Measurements from ENCODE around the gene OR9A2.

The OR9A2 gene

GRCh38 chr7:143023047-143023446 is 3.9 kb downstream of the OR9A2 start:
- TF ChIP-seq REST (IDR thresholded peaks at IDR 0.05; ENCODE audit: insufficient replicate concordance, low read depth) (no peak), POLR2AphosphoS5 (IDR thresholded peaks at IDR 0.05; ENCODE audit: low read depth) (no peak), GABPA (IDR thresholded peaks at IDR 0.05; ENCODE audit: low read depth) (no peak)

GRCh38 chr7:143018931-143019330 is 8.0 kb downstream of the OR9A2 start:
- DNase-seq (ENCODE audit: low read depth in 1 of 2, low spot score in 1 of 2), result no peak
- TF ChIP-seq CTCF (IDR thresholded peaks at IDR 0.05; ENCODE audit: insufficient read depth, low read length), result no peak
- TF ChIP-seq POLR2AphosphoS5 (IDR thresholded peaks at IDR 0.05; ENCODE audit: low read depth), result no peak
- TF ChIP-seq SPI1 (IDR thresholded peaks at IDR 0.05; ENCODE audit: borderline replicate concordance, low read depth), result no peak
- no peak for TF ChIP-seq REST (IDR thresholded peaks at IDR 0.05; ENCODE audit: insufficient replicate concordance, low read depth)
- no peak for TF ChIP-seq GABPA (IDR thresholded peaks at IDR 0.05; ENCODE audit: low read depth)
- peaks cover 3% of the 10 kb centered on the region for H3K27me3 ChIP-seq (ENCODE audit: insufficient read depth, poor library complexity, severe bottlenecking)
- H3K27ac ChIP-seq (replicated peaks), result no peak overlapping the region
- H3K4me3 ChIP-seq (replicated peaks; ENCODE audit: insufficient read depth, low read length), result no peak overlapping the region

More at GRCh38 chr7:143023047-143023446, 3.9 kb downstream of the OR9A2 start:
- Histone ChIP-seq H3K4me3 (replicated peaks; ENCODE audit: insufficient read depth, low read length) (no peak overlapping the region), H3K27me3 (ENCODE audit: insufficient read depth, poor library complexity, severe bottlenecking) (no peaks in the 10 kb centered on the region), H3K27ac (replicated peaks) (no peak overlapping the region)
- DNase-seq (ENCODE audit: low read depth in 1 of 2, low spot score in 1 of 2), result no peak

- TF ChIP-seq REST (IDR thresholded peaks at IDR 0.05; ENCODE audit: insufficient replicate concordance, low read depth) (no peak), GABPA (IDR thresholded peaks at IDR 0.05; ENCODE audit: low read depth) (no peak), POLR2AphosphoS5 (IDR thresholded peaks at IDR 0.05; ENCODE audit: low read depth) (no peak), CTCF (IDR thresholded peaks at IDR 0.05; ENCODE audit: insufficient read depth, low read length) (no peak), SPI1 (IDR thresholded peaks at IDR 0.05; ENCODE audit: borderline replicate concordance, low read depth) (no peak)
- Histone ChIP-seq H3K27me3 (ENCODE audit: insufficient read depth, poor library complexity, severe bottlenecking) (peaks cover 3% of the 10 kb centered on the region), H3K27ac (replicated peaks) (no peak overlapping the region), H3K4me3 (replicated peaks; ENCODE audit: insufficient read depth, low read length) (no peak overlapping the region)
- no peak for DNase-seq (ENCODE audit: low read depth in 1 of 2, low spot score in 1 of 2)
Observed at GRCh38 chr7:143016996-143017395, 9.9 kb downstream of the OR9A2 start.

Data from HL-60 (cell line).